ENCODE results near the gene COPG1.

COPG1 gene

GRCh38 chr3:129326138-129326537 lies 76.7 kb downstream of the COPG1 start:
- no peak overlapping the region for H3K27ac ChIP-seq (ENCODE audit: low read depth, low read length, poor library complexity, severe bottlenecking)
- H3F3A ChIP-seq (ENCODE audit: insufficient read depth, low read length) = no peaks in the 10 kb centered on the region
- H3K9ac ChIP-seq (ENCODE audit: low read length) = no peak overlapping the region
- no peaks in the 10 kb centered on the region for H4K20me1 ChIP-seq (ENCODE audit: insufficient read depth, low read length)
- TF ChIP-seq CTCF (IDR thresholded peaks at IDR 0.05; ENCODE audit: low read length) (no peak), EZH2 (IDR thresholded peaks at IDR 0.05; ENCODE audit: borderline replicate concordance, low read length) (no peak)
- no peak overlapping the region for H3K4me2 ChIP-seq (ENCODE audit: low read length)
- peaks cover 4% of the 10 kb centered on the region; the same call in 1 of the 2 replicates for H3K27me3 ChIP-seq (ENCODE audit: insufficient read depth, low read length)
- H3K9me2 ChIP-seq (ENCODE audit: low read depth, low read length) = no peaks in the 10 kb centered on the region
- H3K79me2 ChIP-seq (ENCODE audit: insufficient read depth, low read length) = no peaks in the 10 kb centered on the region
- H3K36me3 ChIP-seq (ENCODE audit: insufficient read depth, low read length) = 0 out of 2 replicates have a peak, but pooled peaks cover 2% of the 10 kb centered on the region
- no peak overlapping the region for H2AFZ ChIP-seq (ENCODE audit: low read length)
- H3K4me1 ChIP-seq (ENCODE audit: insufficient read depth, low read length, severe bottlenecking) = no peaks in the 10 kb centered on the region
- H3K4me3 ChIP-seq (ENCODE audit: low read depth, low read length, poor library complexity, severe bottlenecking) = no peak overlapping the region
- H3K9me3 ChIP-seq (ENCODE audit: low read length) = no peaks in the 10 kb centered on the region

GRCh38 chr3:129326595-129326994 lies 77.2 kb downstream of the COPG1 start:
- H3F3A ChIP-seq (ENCODE audit: insufficient read depth, low read length) = no peaks in the 10 kb centered on the region
- no peaks in the 10 kb centered on the region for H3K36me3 ChIP-seq (ENCODE audit: insufficient read depth, low read length)
- H2AFZ ChIP-seq (ENCODE audit: low read length) = no peak overlapping the region
- H4K20me1 ChIP-seq (ENCODE audit: insufficient read depth, low read length) = no peaks in the 10 kb centered on the region
- H3K9ac ChIP-seq (ENCODE audit: low read length) = no peak overlapping the region
- peaks cover 4% of the 10 kb centered on the region; the same call in 1 of the 2 replicates for H3K27me3 ChIP-seq (ENCODE audit: insufficient read depth, low read length)
- H3K9me3 ChIP-seq (ENCODE audit: low read length) = no peaks in the 10 kb centered on the region
- H3K79me2 ChIP-seq (ENCODE audit: insufficient read depth, low read length) = no peaks in the 10 kb centered on the region
- no peak for TF ChIP-seq CTCF (IDR thresholded peaks at IDR 0.05; ENCODE audit: low read length)
- TF ChIP-seq EZH2 (IDR thresholded peaks at IDR 0.05; ENCODE audit: borderline replicate concordance, low read length) = no peak
- H3K4me3 ChIP-seq (ENCODE audit: low read depth, low read length, poor library complexity, severe bottlenecking) = no peak overlapping the region
- H3K27ac ChIP-seq (ENCODE audit: low read depth, low read length, poor library complexity, severe bottlenecking) = no peak overlapping the region
- no peaks in the 10 kb centered on the region for H3K4me1 ChIP-seq (ENCODE audit: insufficient read depth, low read length, severe bottlenecking)
- H3K4me2 ChIP-seq (ENCODE audit: low read length) = no peak overlapping the region
- no peaks in the 10 kb centered on the region for H3K9me2 ChIP-seq (ENCODE audit: low read depth, low read length)

Data from OCI-LY1 (cell line).